Measurements from ENCODE around the gene NOL4L.

The NOL4L gene

DNA sequence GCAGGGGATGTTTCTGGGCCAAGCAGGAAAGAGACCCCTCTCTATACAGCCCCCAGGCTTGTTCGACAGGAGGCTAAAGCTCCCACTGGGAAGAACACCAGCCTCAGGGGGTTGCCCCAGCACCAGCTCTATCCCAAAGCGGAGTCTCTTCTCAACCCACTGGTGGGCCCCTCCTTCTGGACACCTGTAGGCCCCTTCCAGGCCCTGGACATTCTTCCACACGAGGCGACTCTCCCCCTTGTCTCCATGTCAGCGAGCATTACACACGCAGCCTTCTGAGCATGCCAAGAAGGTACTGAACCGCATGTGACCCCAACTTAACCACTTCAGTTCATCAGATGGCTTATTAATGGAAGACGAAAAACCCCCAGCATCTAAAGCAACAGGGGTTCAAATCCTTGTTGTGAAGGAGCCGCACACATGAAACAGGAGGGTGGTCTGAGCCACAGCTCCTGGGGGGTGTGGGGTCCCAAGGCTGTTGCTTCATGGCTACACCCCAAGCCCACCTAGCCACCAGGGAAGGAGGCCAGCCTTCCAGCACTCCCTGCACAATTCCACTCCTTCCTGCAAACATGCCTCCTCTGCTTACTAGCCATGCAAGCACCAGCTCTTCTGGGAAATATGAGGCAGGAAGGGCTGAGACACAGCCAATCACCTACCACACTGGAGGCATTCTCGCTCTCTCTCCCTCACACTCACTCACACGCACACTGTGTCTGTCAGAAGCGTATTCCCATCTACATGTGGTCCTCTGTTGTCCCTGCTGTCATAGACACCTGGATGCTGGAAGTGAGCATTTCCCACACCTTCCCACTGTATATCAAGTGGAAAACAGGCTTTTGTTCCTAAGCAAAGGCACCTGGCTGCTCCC lies 104.5 kb downstream of the NOL4L start:
- no peak overlapping the region for H4K5ac ChIP-seq (ENCODE audit: low read length)
- no peak overlapping the region for H3K27ac ChIP-seq (ENCODE audit: low read depth, low read length)
- H3K4me3 ChIP-seq (ENCODE audit: low read length) = no peak overlapping the region
- peaks cover 43% of the 10 kb centered on the region for H3K79me2 ChIP-seq (ENCODE audit: control insufficient read depth, insufficient read depth, low read length)
- no peak overlapping the region for H4K8ac ChIP-seq (ENCODE audit: low read depth, low read length)
- H2AK5ac ChIP-seq (ENCODE audit: low read length) = no peak overlapping the region
- WGBS (ENCODE audit: extremely low coverage, insufficient coverage, low lambda C conversion rate) = no CpG with 5 or more reads among the region's 12 CpGs
- no peaks in the 10 kb centered on the region for H3K27me3 ChIP-seq (ENCODE audit: insufficient read depth, low read length, poor library complexity)
- no peak overlapping the region for H2BK15ac ChIP-seq (replicated peaks; ENCODE audit: low read depth)
- H3K23ac ChIP-seq (ENCODE audit: low read length) = no peak overlapping the region
- H3K36me3 ChIP-seq (ENCODE audit: control insufficient read depth, insufficient read depth, low read length) = no peaks in the 10 kb centered on the region
- peak overlapping the region; percentile 29 for H3K56ac ChIP-seq (ENCODE audit: low read length)
- no peak overlapping the region for H3K4ac ChIP-seq (ENCODE audit: low read depth, low read length)
- H2BK5ac ChIP-seq (ENCODE audit: low read length) = no peak overlapping the region
- H2BK120ac ChIP-seq (ENCODE audit: low read depth, low read length) = no peak overlapping the region
- H3K79me1 ChIP-seq (ENCODE audit: low read length) = peaks cover 27% of the 10 kb centered on the region
- no peak overlapping the region for H3K4me2 ChIP-seq (ENCODE audit: low read length)
- H3K9ac ChIP-seq (ENCODE audit: low read length) = no peak overlapping the region
- no peak for DNase-seq
- H3K4me1 ChIP-seq (ENCODE audit: control insufficient read depth, low read depth, low read length) = peaks cover 7% of the 10 kb centered on the region
- no peak overlapping the region for H3K18ac ChIP-seq (ENCODE audit: low read length)

DNA sequence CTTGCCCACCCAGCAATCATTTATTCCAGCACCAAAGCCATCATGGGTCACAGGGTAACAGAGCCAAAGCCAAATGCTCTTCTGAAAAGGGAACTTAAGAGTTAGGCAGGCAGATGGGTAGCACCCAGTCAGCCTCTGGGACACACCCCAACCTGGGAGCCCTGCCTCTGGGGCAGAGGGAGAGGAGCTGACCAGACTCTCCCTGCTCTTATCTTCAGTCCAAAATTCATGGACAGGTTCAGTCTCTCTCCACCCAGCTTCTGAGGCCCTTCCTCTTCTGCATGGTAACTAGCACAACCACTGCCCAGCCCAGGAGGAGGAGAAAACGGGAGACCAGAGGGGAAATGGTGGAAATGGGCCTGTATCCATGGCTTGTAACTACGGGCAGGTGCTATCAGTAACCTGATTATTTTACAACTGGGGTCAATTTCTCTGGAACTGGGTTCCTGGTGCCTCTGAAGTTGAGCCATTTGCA lies 105.4 kb downstream of the NOL4L start:
- Histone ChIP-seq H2BK15ac (replicated peaks; ENCODE audit: low read depth) (no peak overlapping the region), H3K36me3 (ENCODE audit: control insufficient read depth, insufficient read depth, low read length) (no peaks in the 10 kb centered on the region), H3K23ac (ENCODE audit: low read length) (no peak overlapping the region), H3K56ac (ENCODE audit: low read length) (no peak overlapping the region), H3K18ac (ENCODE audit: low read length) (no peak overlapping the region), H3K4me2 (ENCODE audit: low read length) (no peak overlapping the region), H3K4me3 (ENCODE audit: low read length) (no peak overlapping the region), H3K79me2 (ENCODE audit: control insufficient read depth, insufficient read depth, low read length) (peaks cover 43% of the 10 kb centered on the region), H3K27me3 (ENCODE audit: insufficient read depth, low read length, poor library complexity) (no peaks in the 10 kb centered on the region), H3K79me1 (ENCODE audit: low read length) (peaks cover 27% of the 10 kb centered on the region), H4K5ac (ENCODE audit: low read length) (no peak overlapping the region), H3K9ac (ENCODE audit: low read length) (no peak overlapping the region), H2BK5ac (ENCODE audit: low read length) (no peak overlapping the region), H3K4ac (ENCODE audit: low read depth, low read length) (no peak overlapping the region), H2BK120ac (ENCODE audit: low read depth, low read length) (no peak overlapping the region), H3K4me1 (ENCODE audit: control insufficient read depth, low read depth, low read length) (peaks cover 13% of the 10 kb centered on the region), H4K8ac (ENCODE audit: low read depth, low read length) (no peak overlapping the region), H3K27ac (ENCODE audit: low read depth, low read length) (no peak overlapping the region), H2AK5ac (ENCODE audit: low read length) (no peak overlapping the region)
- no CpG with 5 or more reads among the region's 2 CpGs for WGBS (ENCODE audit: extremely low coverage, insufficient coverage, low lambda C conversion rate)
- DNase-seq = no peak

DNA sequence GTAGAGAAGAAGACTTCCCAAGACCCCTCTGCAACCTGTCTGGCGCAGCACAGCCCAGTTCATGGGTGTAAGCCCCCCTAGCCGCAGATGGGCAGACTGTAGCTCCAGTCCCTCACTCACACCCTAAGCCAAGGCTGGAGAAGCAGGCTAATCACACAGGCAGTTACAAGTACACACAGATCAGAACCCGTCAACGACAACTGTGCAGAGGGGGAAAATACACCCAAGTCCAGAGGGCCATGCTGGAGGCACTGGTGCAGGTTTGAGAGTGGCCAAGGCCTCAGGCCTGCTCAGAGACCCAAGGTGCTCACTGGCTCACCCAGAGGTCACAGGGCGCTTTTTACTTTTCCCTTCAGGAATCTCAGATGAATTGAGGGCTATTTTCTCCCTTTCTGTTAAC lies 106.1 kb downstream of the NOL4L start:
- no peak for DNase-seq
- H3K79me1 ChIP-seq (ENCODE audit: low read length) = peaks cover 28% of the 10 kb centered on the region
- H3K4ac ChIP-seq (ENCODE audit: low read depth, low read length) = no peak overlapping the region
- no peak overlapping the region for H2BK120ac ChIP-seq (ENCODE audit: low read depth, low read length)
- no peak overlapping the region for H3K23ac ChIP-seq (ENCODE audit: low read length)
- peaks cover 43% of the 10 kb centered on the region for H3K79me2 ChIP-seq (ENCODE audit: control insufficient read depth, insufficient read depth, low read length)
- no peaks in the 10 kb centered on the region for H3K27me3 ChIP-seq (ENCODE audit: insufficient read depth, low read length, poor library complexity)
- H3K56ac ChIP-seq (ENCODE audit: low read length) = no peak overlapping the region
- peaks cover 13% of the 10 kb centered on the region for H3K4me1 ChIP-seq (ENCODE audit: control insufficient read depth, low read depth, low read length)
- no peak overlapping the region for H3K27ac ChIP-seq (ENCODE audit: low read depth, low read length)
- no peak overlapping the region for H2BK5ac ChIP-seq (ENCODE audit: low read length)
- WGBS (ENCODE audit: extremely low coverage, insufficient coverage, low lambda C conversion rate) = no CpG with 5 or more reads among the region's 5 CpGs
- H4K8ac ChIP-seq (ENCODE audit: low read depth, low read length) = no peak overlapping the region
- no peak overlapping the region for H2BK15ac ChIP-seq (replicated peaks; ENCODE audit: low read depth)
- no peak overlapping the region for H3K18ac ChIP-seq (ENCODE audit: low read length)
- H4K5ac ChIP-seq (ENCODE audit: low read length) = no peak overlapping the region
- no peak overlapping the region for H3K9ac ChIP-seq (ENCODE audit: low read length)
- H2AK5ac ChIP-seq (ENCODE audit: low read length) = no peak overlapping the region
- H3K4me2 ChIP-seq (ENCODE audit: low read length) = no peak overlapping the region
- no peak overlapping the region for H3K4me3 ChIP-seq (ENCODE audit: low read length)
- H3K36me3 ChIP-seq (ENCODE audit: control insufficient read depth, insufficient read depth, low read length) = no peaks in the 10 kb centered on the region

DNA sequence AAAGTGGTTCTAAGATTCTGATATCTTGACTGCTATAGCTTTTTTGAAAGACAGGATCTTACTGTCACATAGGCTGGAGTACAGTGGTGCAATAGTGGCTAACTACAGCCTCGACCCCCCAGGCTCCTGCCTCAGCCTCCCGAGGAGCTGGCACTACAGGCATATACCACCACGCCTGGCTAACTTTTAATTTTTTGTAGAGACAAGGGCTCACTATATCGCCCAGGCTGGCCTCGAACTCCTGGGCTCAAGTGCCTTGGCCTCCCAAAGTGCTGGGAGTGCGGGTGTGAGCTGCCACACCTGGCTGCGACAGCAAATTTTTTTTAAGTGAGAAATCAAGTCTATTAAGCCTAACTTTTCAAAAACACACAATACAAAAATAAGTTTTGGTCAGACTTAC lies 106.6 kb downstream of the NOL4L start:
- no peak overlapping the region for H2BK5ac ChIP-seq (ENCODE audit: low read length)
- H3K36me3 ChIP-seq (ENCODE audit: control insufficient read depth, insufficient read depth, low read length) = no peaks in the 10 kb centered on the region
- H3K27ac ChIP-seq (ENCODE audit: low read depth, low read length) = no peak overlapping the region
- H2BK15ac ChIP-seq (replicated peaks; ENCODE audit: low read depth) = no peak overlapping the region
- no peak overlapping the region for H2BK120ac ChIP-seq (ENCODE audit: low read depth, low read length)
- no peak overlapping the region for H3K9ac ChIP-seq (ENCODE audit: low read length)
- no peak overlapping the region for H3K4me2 ChIP-seq (ENCODE audit: low read length)
- H3K4me1 ChIP-seq (ENCODE audit: control insufficient read depth, low read depth, low read length) = peaks cover 13% of the 10 kb centered on the region
- DNase-seq = no peak
- H3K23ac ChIP-seq (ENCODE audit: low read length) = no peak overlapping the region
- no peak overlapping the region for H3K18ac ChIP-seq (ENCODE audit: low read length)
- H4K5ac ChIP-seq (ENCODE audit: low read length) = no peak overlapping the region
- no peak overlapping the region for H3K56ac ChIP-seq (ENCODE audit: low read length)
- no peak overlapping the region for H3K4me3 ChIP-seq (ENCODE audit: low read length)
- no peaks in the 10 kb centered on the region for H3K27me3 ChIP-seq (ENCODE audit: insufficient read depth, low read length, poor library complexity)
- peaks cover 29% of the 10 kb centered on the region for H3K79me1 ChIP-seq (ENCODE audit: low read length)
- H2AK5ac ChIP-seq (ENCODE audit: low read length) = no peak overlapping the region
- H3K4ac ChIP-seq (ENCODE audit: low read depth, low read length) = no peak overlapping the region
- H4K8ac ChIP-seq (ENCODE audit: low read depth, low read length) = no peak overlapping the region
- WGBS (ENCODE audit: extremely low coverage, insufficient coverage, low lambda C conversion rate) = no CpG with 5 or more reads among the region's 7 CpGs
- peaks cover 43% of the 10 kb centered on the region for H3K79me2 ChIP-seq (ENCODE audit: control insufficient read depth, insufficient read depth, low read length)

DNA sequence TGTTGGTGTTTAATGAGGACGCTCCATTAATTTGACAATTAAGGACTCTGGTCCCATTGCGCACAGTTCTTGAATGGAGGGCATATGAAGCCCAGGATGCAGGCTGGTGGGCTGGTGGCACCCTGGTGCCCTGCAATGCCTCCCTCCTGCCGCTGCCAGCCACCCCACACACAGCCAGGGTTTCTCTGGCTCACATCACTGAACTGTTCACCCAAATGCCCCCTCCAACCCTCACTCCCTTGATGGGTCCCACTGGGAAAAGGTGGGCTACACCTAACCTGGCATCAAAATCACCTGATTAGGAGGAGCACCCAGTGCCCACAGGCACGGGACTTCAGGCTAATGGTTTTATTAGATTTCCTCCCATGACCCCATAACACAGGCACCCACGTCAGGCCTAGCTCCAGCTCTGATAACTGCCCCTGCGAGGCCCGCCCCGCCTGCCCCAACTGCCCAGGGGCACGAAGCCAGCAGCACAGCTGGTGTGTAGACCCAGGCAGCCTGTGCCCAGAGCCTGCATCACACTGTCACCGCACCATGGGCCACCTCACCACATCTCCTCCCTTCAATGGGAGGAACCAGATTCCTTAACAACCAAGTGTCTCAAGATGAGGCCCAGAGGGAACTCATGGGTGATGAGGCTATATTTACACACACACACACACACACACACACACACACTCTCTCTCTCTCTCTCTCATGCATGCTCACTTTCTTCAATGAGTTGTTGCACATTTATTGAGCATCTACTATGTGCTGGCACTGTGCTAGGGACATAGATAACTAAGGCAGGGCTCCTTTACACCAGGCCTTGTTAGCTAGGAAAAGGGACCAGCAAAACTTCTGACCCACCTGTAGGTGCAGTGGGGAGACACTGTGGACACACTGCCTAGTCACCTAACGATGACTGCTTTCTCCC lies 107.3 kb downstream of the NOL4L start:
- no CpG with 5 or more reads among the region's 11 CpGs for WGBS (ENCODE audit: extremely low coverage, insufficient coverage, low lambda C conversion rate)
- DNase-seq = no peak

More for the DNA sequence above, 107.3 kb downstream of the NOL4L start:
- H3K4me2 ChIP-seq (ENCODE audit: low read length) = no peak overlapping the region
- H4K5ac ChIP-seq (ENCODE audit: low read length) = no peak overlapping the region
- H3K18ac ChIP-seq (ENCODE audit: low read length) = no peak overlapping the region
- peaks cover 43% of the 10 kb centered on the region for H3K79me2 ChIP-seq (ENCODE audit: control insufficient read depth, insufficient read depth, low read length)
- peaks cover 29% of the 10 kb centered on the region for H3K79me1 ChIP-seq (ENCODE audit: low read length)
- H3K4me1 ChIP-seq (ENCODE audit: control insufficient read depth, low read depth, low read length) = peaks cover 13% of the 10 kb centered on the region
- H3K56ac ChIP-seq (ENCODE audit: low read length) = no peak overlapping the region
- no peaks in the 10 kb centered on the region for H3K36me3 ChIP-seq (ENCODE audit: control insufficient read depth, insufficient read depth, low read length)
- no peak overlapping the region for H2BK120ac ChIP-seq (ENCODE audit: low read depth, low read length)
- H3K27ac ChIP-seq (ENCODE audit: low read depth, low read length) = no peak overlapping the region
- no peak overlapping the region for H3K9ac ChIP-seq (ENCODE audit: low read length)
- H3K23ac ChIP-seq (ENCODE audit: low read length) = no peak overlapping the region
- H3K4me3 ChIP-seq (ENCODE audit: low read length) = no peak overlapping the region
- H3K27me3 ChIP-seq (ENCODE audit: insufficient read depth, low read length, poor library complexity) = no peaks in the 10 kb centered on the region
- H3K4ac ChIP-seq (ENCODE audit: low read depth, low read length) = no peak overlapping the region
- H4K8ac ChIP-seq (ENCODE audit: low read depth, low read length) = no peak overlapping the region
- H2BK15ac ChIP-seq (replicated peaks; ENCODE audit: low read depth) = no peak overlapping the region
- H2BK5ac ChIP-seq (ENCODE audit: low read length) = no peak overlapping the region
- no peak overlapping the region for H2AK5ac ChIP-seq (ENCODE audit: low read length)

Measured in mesendoderm (in vitro differentiated cells).